Right renal cortex interstitium (tissue), 3 donors: Measurements from ENCODE around the gene ETV3. TPM values are rescaled to one million over a fixed set of nuclear protein-coding genes. Genes with fewer than 3 reads are reported as not detected.

Source experiments
- DNase-seq, 3 donors: peaks; one replicate each; pipeline ENCODE4 v3.0.0-alpha.2; 2013; ENCODE audit warnings: low read depth in 3 of 3, low spot score in 2 of 3
- polyA plus RNA-seq, 3 donors: library from polyadenylated mRNA; unstranded; fragments of 120-200 nt; gene quantifications; one replicate each; pipeline ENCODE4 v1.2.1, GENCODE V29; 2013; ENCODE audit not compliant: insufficient read length in 3 of 3

ETV3 gene
- polyA plus RNA-seq, 3 donors = 27.9 to 29.2 (median 28.5) TPM

DNA sequence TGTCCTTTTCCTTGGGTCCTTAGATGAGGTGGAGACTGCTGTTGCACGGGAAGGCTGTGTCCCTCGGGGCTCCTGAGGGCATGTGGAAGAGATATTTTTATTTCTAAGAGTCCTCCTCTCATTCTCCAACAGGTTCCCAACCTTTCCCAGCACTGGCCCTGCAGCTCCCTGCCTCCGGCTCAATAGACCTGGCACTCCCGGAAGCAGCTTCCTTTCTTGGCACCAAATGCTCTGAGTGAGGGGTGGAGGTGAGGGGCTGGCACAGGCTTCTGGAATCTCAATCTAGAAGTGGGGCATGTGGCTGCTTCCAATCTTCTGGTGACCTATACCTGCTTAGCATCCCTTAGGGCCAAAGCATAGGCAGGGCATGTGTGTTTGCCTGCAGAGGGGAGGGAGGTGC is 43.1 kb downstream of the ETV3 start:
- no peak for DNase-seq

DNA sequence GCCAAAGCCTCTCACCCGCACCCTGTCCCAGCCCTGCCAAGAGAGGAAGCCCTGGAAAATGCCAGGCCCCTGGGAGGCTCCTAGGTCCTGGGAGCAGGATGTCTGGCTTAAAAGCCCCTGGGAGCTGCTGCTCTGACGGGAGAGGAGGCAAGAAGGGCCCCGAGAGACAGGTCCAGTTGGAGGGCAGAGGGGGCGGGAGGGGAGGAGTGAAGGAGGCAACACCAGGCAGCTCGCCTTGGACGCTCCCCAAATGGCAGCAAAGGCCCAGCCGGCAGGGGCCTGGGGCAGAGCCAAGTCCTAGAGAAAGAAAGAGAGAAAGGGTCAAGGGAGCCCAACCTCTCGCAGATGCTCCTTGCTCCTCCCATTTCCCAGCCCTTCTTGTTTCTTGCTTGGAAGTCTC is 45.4 kb downstream of the ETV3 start:
- no peak for DNase-seq

DNA sequence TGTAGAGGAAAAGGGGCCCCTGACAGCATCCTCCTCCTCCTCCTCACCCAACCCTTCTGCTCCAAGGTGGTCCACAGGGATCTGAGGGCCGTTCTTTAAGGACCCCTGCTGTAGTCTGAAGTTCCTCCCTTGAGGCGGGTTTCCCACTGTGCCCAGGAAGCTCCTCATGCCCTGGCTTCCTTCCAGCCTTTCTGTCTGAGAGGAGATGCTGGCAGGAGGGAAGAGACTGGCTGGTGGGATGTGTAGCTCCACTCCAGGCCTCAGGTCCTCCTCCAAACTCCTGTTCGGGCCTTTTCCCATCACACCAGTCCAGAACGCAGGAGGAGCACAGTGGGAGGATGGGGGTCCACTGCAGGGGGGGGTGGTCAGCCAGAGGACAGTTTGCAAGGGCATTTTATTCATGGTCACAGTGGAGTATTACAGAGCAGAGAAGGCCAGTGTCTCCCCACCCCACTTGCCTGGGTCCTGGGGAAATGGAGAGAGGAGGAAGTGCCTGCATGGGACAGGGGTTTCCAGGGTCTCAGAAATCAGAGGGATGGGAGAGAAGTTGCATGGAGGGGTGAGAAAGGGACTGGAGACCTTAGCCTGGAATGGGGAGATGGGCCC is 46.4 kb downstream of the ETV3 start:
- DNase-seq = no peak

DNA sequence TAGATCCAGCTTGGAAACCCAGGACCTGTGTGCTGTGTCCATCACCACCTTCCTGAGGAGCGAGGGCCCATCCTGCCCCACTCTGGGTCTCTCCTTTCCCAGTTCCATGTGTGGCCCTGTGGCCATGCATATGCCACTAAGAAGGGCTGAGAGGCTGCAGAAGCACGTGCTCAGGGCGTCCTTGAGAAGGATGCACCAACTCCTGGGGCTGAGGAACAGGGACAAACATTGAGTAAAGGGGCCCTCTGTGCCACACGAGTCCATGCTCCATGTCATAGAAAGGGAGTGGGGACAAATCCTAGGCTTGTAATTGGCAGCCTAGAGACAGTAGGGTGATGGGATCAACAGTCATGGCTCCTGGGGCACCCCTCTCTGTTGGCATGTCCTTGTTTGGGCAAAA is 47.0 kb downstream of the ETV3 start:
- no peak for DNase-seq

DNA sequence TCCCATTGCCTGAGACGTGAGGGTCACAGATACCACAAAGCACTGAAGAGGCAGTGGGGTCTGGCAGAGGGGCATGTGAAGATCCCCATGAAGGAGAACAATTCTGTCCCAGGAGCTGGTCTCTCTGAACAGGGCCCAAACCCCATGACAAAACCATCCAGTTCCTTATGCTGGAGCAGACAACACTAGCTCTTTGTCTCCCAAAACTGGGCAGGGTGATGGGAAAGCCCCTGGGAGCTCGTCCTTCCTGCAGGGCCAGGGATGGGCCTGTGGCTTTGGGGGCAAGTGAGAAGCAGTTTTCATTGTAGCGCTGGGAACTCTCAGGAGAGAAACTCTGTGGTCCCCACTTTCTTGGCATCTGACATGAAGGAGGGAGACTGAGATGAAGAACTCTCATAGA is 47.4 kb downstream of the ETV3 start:
- DNase-seq = no peak

DNA sequence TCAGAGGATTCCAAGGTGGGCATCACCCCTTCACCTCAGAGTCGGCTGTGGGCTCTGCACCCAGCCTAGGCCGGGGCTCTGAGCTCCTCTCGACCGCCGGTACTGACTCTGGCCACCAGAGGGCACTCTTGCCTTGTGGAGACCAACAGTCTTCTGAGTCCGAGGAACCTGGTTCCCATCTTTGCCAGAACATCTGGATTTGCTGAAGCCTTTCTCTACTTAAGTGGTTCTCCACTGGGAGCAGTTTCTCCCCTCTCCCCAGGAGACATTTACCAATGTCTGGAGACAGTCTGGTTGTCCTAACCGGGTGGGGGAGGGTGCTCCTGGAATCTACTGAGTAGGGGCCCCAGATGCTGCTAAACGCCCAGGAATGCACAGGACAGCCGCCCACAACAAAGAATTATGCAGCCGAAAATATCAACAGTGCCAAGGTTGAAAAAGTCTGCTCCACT is 48.0 kb downstream of the ETV3 start:
- peak; percentile 73 to 75 (median 73) for DNase-seq

DNA sequence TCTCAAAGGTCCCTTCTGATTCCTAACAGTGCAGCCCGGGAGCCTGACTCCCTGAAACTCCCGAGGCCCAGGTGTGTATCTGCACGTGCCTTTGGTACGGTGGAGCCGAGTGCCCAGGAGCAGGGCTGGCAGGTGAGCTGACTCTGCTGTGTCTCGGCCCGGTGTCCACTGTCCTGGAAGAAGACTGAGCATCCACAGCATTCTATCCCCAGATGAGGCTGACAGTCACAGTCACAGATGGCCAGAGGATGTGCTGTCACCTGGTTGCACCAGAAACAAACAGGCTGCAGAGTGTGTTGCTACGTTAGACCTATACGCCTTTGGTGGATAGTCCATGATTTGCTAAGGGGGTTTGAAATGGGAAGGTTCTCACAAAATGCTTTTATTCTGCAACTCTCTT is 48.4 kb downstream of the ETV3 start:
- no peak for DNase-seq

DNA sequence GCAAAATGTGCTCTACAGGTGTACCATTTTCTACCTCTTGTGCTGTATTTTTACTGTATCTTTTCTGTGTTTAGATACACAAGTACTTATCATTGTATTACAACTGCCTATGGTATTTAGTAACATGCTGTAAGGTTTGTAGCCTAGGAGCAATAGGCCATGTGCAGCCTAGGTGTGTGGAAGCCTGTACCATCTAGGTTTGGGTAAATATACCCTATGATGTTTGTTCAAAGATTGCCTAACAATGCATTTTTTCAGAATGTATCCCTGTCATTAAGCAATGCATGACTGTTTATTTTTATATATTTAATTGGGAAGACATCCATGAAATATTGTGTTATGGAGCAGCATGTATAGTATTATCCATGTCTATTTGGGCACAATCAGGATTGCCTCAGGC is 49.6 kb downstream of the ETV3 start:
- no peak for DNase-seq

DNA sequence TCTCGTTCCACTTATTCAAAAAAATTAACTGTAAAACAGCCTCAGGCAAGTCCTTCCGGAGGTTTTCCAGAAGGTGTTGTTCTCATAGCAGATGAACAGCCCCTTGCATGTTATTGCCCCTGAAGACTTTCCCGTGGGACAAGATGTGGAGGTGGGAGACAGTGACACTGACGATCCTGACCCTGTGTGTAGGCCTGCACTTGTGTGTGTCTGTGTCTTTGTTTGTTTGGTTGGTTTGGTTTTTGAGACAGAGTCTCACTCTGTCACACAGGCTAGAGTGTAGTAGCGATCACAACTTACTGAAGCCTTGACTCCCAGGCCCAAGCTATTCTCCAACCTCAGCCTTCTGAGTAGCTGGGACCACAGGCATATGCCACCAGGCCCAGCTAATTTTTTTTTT is 51.2 kb downstream of the ETV3 start:
- no peak for DNase-seq

DNA sequence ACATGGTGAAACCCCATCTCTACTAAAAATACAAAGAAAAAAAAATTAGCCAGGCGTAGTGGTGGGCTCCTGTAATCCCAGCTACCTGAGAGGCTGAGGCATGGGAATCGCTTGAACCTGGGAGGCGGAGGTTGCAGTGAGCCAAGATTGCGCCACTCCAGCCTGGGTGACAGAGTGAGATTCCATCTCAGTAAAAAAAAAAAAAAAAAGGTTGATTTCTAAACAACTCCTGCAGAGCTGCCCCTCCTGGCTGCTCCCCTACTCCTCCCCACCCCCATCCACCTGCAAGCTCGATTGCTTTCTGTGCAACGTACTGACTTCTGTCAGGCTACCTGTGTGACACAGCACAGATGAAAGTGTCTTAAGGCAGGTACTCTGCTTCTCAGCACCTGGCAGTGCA is 51.9 kb downstream of the ETV3 start:
- DNase-seq = no peak

DNA sequence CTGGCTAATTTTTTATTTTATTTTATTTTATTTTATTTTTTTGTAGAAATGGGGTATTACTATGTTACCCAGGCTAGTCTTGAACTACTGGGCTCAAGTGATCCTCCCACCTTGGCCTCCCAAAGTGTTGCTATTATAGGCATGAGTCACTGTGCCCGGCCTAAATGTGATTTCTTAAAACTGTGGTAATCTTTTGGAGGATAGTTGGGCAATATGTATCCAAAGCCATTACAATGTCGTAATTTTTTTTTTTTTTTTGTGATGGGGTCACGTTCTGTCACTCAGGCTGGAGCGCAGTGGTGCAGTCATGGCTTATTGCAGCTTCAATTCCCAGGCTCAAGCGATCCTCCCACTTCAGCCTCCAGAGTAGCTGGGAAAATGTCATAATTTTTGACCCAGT is 52.8 kb downstream of the ETV3 start:
- no peak for DNase-seq

DNA sequence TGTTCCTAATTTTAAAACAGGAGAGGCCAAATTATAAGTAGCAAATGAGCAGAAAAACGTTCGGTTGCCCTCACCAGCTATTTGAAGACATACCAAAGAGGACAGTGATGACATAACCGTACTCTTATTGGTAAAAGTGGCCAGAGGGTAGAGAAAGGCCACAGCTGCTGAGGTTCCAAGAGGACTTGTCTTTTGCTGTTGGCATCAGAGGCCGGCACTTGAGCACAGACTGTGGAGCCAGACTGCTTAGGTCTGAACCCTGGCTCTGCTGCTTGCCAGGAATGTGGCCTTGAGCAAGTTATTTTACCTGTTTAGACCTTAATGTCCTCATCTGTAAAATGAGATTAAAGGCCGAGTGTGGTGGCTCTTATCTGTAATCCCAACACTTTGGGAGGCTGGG is 53.5 kb downstream of the ETV3 start:
- no peak for DNase-seq

DNA sequence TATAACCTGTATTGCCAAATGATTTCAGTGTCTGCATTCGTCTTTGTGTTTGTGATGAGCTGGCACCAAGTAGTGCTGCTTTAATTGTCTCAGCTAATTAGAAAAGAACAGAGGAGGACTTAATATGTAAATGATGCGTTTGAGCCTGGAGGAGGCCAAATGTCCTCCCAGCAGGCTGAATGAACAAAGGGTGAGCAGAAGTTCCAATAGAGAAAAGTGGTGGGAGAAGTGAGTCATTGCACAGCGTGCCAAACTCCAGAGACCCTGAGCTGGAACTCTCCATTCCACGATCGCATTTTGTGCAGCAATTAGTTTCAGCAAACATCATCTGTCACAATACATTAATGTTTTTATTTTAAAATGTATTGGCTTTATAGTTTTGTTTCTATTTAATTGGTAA is 56.5 kb downstream of the ETV3 start:
- no peak for DNase-seq

DNA sequence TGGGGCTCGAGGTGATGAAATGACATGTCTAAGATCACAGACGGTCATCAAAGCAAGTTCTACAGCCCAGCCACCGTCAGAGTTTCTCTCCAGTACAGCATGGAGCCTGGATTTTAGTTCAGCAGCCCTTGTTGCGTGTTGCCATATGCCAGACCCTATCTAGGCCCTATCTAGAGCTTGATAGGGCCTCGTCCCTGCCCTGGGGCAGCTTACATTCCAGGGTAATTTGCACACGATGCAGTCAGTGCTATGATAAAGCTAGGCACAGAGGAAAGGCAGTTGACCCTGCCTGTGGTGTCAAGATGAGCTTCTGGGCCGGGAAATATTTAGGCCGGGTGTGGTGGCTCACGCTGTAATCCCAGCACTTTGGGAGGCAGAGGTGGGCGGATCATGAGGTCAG is 57.5 kb downstream of the ETV3 start:
- no peak for DNase-seq

DNA sequence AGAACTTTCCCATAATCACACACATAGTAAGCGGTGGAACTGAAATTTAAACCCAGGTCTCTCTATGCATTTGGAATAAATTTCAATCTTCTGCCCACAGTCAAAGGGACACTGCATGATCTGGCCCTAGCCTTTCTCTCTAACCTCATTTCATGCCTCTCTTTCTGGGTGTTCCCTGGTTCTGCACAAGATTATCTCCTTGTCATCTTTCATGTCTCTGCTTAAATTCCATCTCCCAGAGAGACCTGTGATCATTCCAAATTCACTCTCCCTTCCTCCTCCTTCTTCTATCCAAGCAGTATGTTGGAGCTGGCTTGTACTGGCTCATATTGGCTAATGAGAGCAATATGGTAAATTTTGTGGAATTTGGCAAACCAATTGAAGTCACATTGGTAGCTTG is 60.8 kb downstream of the ETV3 start:
- DNase-seq = no peak

DNA sequence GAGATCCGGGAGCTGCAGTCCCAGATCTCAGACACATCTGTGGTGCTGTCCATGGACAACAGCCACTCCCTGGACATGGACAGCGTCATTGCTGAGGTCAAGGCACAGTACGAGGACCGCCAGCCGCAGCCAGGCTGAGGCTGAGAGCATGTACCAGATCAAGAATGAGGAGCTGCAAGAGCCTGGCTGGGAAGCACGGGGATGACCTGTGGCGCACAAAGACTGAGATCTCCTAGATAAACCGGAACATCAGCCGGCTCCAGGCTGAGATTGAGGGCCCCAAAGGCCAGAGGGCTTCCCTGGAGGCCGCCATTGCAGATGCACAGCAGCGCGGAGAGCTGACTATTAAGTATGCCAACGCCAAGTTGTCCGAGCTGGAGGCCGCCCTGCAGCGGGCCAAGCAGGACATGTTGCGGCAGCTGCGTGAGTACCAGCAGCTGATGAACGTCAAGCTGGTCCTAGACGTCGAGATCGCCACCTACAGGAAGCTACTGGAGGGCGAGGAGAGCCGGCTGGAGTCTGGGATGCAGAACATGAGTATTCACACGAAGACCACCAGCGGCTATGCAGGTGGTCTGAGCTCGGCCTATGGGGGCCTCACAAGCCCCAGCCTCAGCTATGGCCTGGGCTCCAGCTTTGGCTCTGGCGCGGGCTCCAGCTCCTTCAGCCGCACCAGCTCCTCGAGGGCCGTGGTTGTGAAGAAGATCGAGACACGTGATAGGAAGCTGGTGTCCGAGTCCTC is 64.1 kb downstream of the ETV3 start:
- peak; percentile 30 to 44 (median 31) for DNase-seq

Other genes starting within 250 kb of the ETV3 start
- gene PEAR1, start 244.7 kb downstream of the ETV3 start, polyA plus RNA-seq = 10 to 100 TPM; 16.7 to 19.2 (median 17.7) TPM
- gene LRRC71, start 217.8 kb downstream of the ETV3 start, polyA plus RNA-seq = under 1 TPM; 0.26 to 0.40 (median 0.35) TPM
- 10 to 100 TPM; 27.0 to 30.7 (median 29.6) TPM for gene ARHGEF11, start 92.7 kb downstream of the ETV3 start, polyA plus RNA-seq
- not detected for gene ETV3L, start 38.6 kb downstream of the ETV3 start, polyA plus RNA-seq